Hematopoietic multipotent progenitor cell treated with erythropoietin and hydrocortisone succinate and interleukin-3 and kit ligand, for 15 days (in vitro differentiated cells): ENCODE measurements around the gene PTPRD.

ENCODE experiments used
- DNase-seq: peaks from one replicate; pipeline ENCODE4 v3.0.0-alpha.2; 2015; ENCODE audit warnings: low spot score

Gene PTPRD

GRCh38 chr9:8637626-8638025 is 1975.2 kb downstream of the PTPRD start:
- no peak for DNase-seq

- no peak for DNase-seq
Measured at GRCh38 chr9:8633784-8634183, 1979.0 kb downstream of the PTPRD start.

DNA sequence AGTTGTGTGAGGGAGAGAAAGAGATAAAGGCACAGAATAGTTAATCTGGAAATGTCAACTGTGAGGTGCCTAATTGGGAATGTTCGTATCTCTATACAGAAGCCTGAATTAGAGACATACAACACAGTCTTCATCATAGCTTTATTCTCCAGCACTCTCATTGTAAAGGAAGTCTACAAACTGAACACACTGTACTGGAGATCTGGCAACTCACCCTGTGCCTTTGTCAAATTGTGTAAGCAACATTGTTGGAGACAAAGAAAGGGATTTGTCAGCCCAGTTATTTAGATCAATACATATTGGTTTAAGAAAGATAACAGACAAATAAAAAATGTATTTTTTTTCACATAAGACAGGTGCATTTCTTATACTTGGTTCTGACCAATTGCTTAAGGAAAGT is 1980.3 kb downstream of the PTPRD start:
- DNase-seq: no peak

GRCh38 chr9:8628791-8629190 is 1984.0 kb downstream of the PTPRD start:
- DNase-seq: no peak

- DNase-seq: no peak
Measured at GRCh38 chr9:8627976-8628679, 1984.7 kb downstream of the PTPRD start.

- no peak for DNase-seq
Measured at GRCh38 chr9:8622871-8623270, 1989.9 kb downstream of the PTPRD start.

- DNase-seq: no peak
Measured at GRCh38 chr9:8622222-8622802, 1990.5 kb downstream of the PTPRD start.

DNA sequence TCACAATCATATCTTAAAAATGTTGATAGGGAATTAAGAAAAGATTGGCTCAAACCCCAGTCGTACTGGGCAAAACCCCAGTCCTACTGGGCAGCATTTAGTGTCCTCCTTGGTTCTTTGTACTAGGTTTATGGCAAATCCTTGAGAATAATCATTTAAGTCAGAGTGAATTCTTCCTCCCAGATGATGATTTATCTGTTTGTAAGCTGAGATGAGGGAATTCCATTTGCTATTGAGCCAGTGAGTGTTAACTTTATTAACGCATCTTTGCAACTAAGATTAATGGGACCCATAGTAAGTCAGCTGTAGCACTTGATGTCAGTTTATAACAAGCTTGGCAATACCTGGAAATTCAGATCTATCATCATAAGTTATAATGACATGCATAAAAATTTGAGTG is 1991.4 kb downstream of the PTPRD start:
- no peak for DNase-seq

DNA sequence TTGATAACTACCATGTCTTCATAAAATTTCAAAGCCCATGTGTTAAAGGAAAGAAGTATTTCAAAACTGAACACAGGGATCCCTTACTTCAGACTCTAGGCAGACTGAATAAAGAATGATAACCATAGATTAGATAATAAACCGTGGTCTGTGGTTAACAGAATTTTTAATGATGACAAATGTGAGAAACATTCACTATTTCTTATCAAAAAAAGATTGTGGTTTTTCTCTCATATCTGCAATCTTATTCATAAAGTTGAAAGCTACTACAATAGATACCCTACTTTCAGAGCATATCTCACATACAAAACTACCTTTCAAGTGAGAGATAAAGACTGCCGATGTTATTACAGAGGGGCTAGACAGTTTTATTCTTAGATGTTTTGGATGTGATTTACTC is 1996.4 kb downstream of the PTPRD start:
- no peak for DNase-seq

- no peak for DNase-seq
Measured at GRCh38 chr9:8614926-8615440, 1997.8 kb downstream of the PTPRD start.

DNA sequence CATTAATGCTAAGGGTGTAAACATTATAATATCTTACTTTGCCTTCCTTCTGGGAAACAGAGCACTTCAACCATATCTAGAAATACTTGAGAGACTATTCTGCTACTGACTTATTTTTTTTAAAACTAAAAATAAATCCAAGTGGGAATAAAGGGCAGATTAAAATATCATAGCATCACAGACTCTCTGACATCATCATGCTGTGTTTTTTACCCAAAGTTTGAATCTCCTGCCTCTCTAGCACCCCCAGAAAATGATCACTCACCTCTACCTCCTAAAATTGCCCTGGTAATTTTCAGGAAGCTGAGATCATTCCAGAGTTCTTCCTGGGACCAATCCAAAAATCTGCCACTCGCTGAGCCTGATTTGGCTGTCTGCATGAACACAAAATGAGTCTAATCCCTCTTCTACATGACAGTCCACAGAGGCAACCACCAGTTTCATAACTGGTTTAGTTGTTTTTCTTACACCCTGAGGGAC is 1999.4 kb downstream of the PTPRD start:
- DNase-seq: no peak

GRCh38 chr9:8611153-8611552 is 2001.6 kb downstream of the PTPRD start:
- no peak for DNase-seq

DNA sequence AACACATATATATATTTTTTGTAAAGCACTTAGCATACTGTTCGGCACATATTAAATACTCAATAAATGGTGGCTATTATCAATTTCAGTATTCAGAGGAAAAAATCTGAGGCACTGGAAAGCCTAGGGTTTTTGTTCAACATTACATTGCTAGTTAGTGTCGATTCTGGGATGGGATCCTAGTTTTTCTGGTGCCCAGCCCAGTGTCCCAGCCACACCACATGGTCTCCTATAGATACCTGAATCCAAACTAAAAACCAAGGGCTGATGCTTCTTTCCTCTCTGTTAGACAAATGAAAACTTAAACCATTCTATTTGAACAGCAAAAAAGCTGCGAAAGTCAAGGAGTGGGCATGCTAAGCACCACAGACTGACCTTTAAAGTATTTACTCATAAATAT is 2002.5 kb downstream of the PTPRD start:
- DNase-seq: no peak

- DNase-seq: no peak
Measured at GRCh38 chr9:8605096-8605495, 2007.7 kb downstream of the PTPRD start.

- no peak for DNase-seq
Measured at GRCh38 chr9:8604201-8604600, 2008.6 kb downstream of the PTPRD start.

GRCh38 chr9:8600914-8601680 is 2011.7 kb downstream of the PTPRD start:
- no peak for DNase-seq

GRCh38 chr9:8599937-8600336 is 2012.9 kb downstream of the PTPRD start:
- DNase-seq: no peak

DNA sequence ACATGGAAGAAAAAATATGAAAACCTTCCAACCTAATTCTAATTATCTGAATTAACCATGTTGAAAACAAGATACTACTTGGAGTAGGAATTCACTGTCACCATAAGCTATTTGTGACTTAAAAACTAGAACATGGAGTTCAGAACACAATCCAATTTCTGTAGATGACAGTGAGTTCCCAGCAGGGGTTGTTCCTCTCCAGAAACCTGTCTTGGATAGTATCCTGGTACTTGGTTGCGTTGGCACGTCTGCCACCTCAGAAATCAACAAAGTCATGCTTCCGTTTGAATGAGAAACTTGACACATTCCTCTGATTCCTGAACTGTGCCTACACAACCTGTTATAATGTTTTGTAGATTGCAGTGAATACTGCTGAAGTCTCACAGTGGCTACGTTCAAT is 2023.3 kb downstream of the PTPRD start:
- DNase-seq: no peak

- DNase-seq: no peak
Measured at GRCh38 chr9:8585036-8585435, 2027.8 kb downstream of the PTPRD start.

GRCh38 chr9:8579661-8580060 is 2033.1 kb downstream of the PTPRD start:
- DNase-seq: no peak

DNA sequence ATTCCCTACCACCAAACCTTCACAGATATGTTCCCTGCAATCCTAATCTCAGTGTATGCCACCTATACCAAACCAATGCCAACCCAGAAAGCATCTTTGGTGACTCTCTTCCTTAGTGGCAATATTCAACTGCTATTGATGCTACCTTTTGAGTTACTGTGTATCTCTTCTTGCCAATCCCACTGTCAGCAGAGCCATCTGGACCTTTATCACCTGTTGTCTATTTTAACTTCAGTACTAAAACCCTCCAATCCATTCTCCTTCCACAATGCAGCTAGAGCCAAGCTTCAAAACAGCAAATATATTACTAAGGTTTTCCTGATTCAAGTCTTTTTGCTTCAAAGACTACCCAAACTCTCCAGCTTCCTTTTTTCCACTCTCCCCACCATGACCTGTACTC is 2036.1 kb downstream of the PTPRD start:
- DNase-seq: no peak

DNA sequence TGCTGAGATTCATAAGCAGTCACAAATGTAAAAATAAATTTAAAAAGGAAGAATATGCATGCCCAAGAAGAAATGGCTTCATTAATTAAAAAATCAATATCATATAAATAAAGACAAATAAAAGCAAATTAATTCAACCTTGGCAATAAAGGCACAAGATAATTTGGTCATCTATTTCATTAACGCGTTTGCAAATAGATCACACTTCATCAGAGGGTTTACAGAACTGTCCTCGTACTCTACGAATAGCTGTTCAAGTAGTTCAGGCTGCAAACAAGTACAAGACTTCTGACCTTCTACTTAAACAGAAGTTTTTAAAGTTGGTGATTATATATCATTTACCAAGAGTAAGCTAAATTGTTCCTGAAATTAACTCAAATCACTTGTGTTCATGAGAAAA is 2038.0 kb downstream of the PTPRD start:
- DNase-seq: no peak

GRCh38 chr9:8572209-8572608 is 2040.6 kb downstream of the PTPRD start:
- no peak for DNase-seq
